ENCODE results near the gene AUTS2. TPM values are rescaled to one million over a fixed set of nuclear protein-coding genes. Genes with fewer than 3 reads are reported as not detected.

AUTS2 gene
- total RNA-seq, 1 experiment from 2014 or later: 256 TPM

GRCh38 chr7:70778585-70778984, 1180.3 kb downstream of the AUTS2 start:
- no peaks in the 10 kb centered on the region for H4K20me1 ChIP-seq (ENCODE audit: control insufficient read depth, insufficient read depth, insufficient read length)
- no peak overlapping the region for H3K4me2 ChIP-seq (ENCODE audit: insufficient read depth, insufficient read length, low read length)
- no CpG with 5 or more reads among the region's 3 CpGs for WGBS (ENCODE audit: extremely low coverage, insufficient read length, low lambda C conversion rate)
- no peak overlapping the region for H4K8ac ChIP-seq (replicated peaks; ENCODE audit: insufficient read length, low read depth, low read length)
- H3T11ph ChIP-seq (ENCODE audit: low read length): no peak overlapping the region
- no peak overlapping the region for H3K23ac ChIP-seq (ENCODE audit: insufficient read length, low read depth, low read length)
- no peak overlapping the region for H2BK15ac ChIP-seq (ENCODE audit: low read depth, low read length)
- no peak overlapping the region for H3K14ac ChIP-seq (ENCODE audit: insufficient read depth, low read length)
- Mint-ChIP-seq H3K4me3 (no peak overlapping the region), H3K36me3 (ENCODE audit: insufficient read depth in 1 of 3, low read depth in 3 of 3) (peaks cover 36 to 100% (median 97%) of the 10 kb centered on the region in 3 experiments; a peak in 6 of 7 replicates), H3K27ac (peak overlapping the region in 1 of 3 experiments; percentile 11; a peak in 1 of 7 replicates), H3K9me3 (no peaks in the 10 kb centered on the region), H3K4me1 (peaks cover 14 to 30% of the 10 kb centered on the region in 2 experiments), H3K27me3 (ENCODE audit: low read depth) (no peaks in the 10 kb centered on the region; the same call in 1 of the 2 replicates)
- H4K91ac ChIP-seq (ENCODE audit: insufficient read length, low read depth, low read length): no peak overlapping the region
- no peaks in the 10 kb centered on the region for H3K23me2 ChIP-seq (ENCODE audit: insufficient read length, low read depth, low read length, poor library complexity, severe bottlenecking)
- no peak overlapping the region for H2BK120ac ChIP-seq (ENCODE audit: low read depth, low read length, poor library complexity, severe bottlenecking)
- H3K9ac ChIP-seq (ENCODE audit: extremely low read depth, insufficient read length, low read length): no peak overlapping the region
- H4K5ac ChIP-seq (ENCODE audit: insufficient read length, low read depth, low read length): no peak overlapping the region
- H3K18ac ChIP-seq (ENCODE audit: insufficient read length, low read depth, low read length): no peak overlapping the region
- no peak overlapping the region for H2BK20ac ChIP-seq (ENCODE audit: low read depth, low read length, poor library complexity, severe bottlenecking)
- H3K4ac ChIP-seq (ENCODE audit: low read depth, low read length): no peak overlapping the region
- DNase-seq: no peak
- no peaks in the 10 kb centered on the region for H3K9me3 ChIP-seq (ENCODE audit: control insufficient read depth, low read depth, low read length)
- no peak overlapping the region for H2BK12ac ChIP-seq (ENCODE audit: insufficient read length, low read depth, low read length)
- no peak overlapping the region for H3K56ac ChIP-seq (ENCODE audit: insufficient read length, low read depth, low read length)
- no peaks in the 10 kb centered on the region for H3K4me1 ChIP-seq (ENCODE audit: insufficient read depth, low read length)
- no peaks in the 10 kb centered on the region for H3K79me1 ChIP-seq (ENCODE audit: insufficient read depth, low read depth, low read length, poor library complexity, severe bottlenecking)
- no peak overlapping the region for H2AFZ ChIP-seq (ENCODE audit: low read length)
- no peak for TF ChIP-seq CTCF (conservative IDR thresholded peaks at IDR 0.05)
- H2AK5ac ChIP-seq (ENCODE audit: insufficient read length, low read length): no peak overlapping the region
- no peaks in the 10 kb centered on the region for H3K79me2 ChIP-seq (ENCODE audit: insufficient read depth, low read length)
- no peaks in the 10 kb centered on the region for H3K27me3 ChIP-seq (ENCODE audit: insufficient read depth, low read length)
- H2BK5ac ChIP-seq (ENCODE audit: insufficient read length, low read length): no peak overlapping the region
- H3K27ac ChIP-seq (ENCODE audit: insufficient read length, low read depth, low read length): no peak overlapping the region

Data from H9 (cell line).